D721Med (cell line): ENCODE results near the gene TCP11L2.

Experiments
- DNase-seq: peaks from one replicate; pipeline ENCODE4 v3.0.0; 2011; ENCODE audit warnings: low spot score; ENCODE audit not compliant: insufficient read length
- FAIRE-seq: peaks from 2 replicates; lab custom pipeline; 2011; peaks lifted over from hg19 to GRCh38; lab: Jason Lieb, UNC
- TF ChIP-seq, protein P1 (sequence below): IDR thresholded peaks from 2 replicates; pipeline ENCODE4 v1.5.1; 2012; ENCODE audit warnings: mild to moderate bottlenecking, control low read depth; ENCODE audit not compliant: insufficient read depth; ENCODE audit errors: missing control alignments

Gene TCP11L2

DNA sequence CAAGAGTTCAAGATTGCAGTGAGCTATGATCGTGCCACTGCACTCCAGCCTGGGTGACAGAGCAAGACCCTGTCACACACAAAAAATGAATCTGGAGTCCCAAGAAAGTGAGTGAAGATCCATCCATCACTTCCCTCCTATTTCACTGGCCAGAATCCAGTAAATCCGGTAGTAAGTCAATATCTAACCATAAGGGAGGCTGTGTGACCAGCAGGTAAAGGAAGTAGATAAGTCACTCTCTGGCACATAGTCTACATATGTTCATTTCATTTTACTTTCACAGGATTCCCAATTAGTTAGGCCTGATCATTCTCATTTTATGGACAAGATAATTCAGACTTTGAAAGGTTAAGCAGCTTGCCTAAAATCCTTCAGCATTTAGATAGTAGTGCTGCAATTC is 11.9 kb upstream of the TCP11L2 start:
- no peak for FAIRE-seq
- TF ChIP-seq, protein P1, sequence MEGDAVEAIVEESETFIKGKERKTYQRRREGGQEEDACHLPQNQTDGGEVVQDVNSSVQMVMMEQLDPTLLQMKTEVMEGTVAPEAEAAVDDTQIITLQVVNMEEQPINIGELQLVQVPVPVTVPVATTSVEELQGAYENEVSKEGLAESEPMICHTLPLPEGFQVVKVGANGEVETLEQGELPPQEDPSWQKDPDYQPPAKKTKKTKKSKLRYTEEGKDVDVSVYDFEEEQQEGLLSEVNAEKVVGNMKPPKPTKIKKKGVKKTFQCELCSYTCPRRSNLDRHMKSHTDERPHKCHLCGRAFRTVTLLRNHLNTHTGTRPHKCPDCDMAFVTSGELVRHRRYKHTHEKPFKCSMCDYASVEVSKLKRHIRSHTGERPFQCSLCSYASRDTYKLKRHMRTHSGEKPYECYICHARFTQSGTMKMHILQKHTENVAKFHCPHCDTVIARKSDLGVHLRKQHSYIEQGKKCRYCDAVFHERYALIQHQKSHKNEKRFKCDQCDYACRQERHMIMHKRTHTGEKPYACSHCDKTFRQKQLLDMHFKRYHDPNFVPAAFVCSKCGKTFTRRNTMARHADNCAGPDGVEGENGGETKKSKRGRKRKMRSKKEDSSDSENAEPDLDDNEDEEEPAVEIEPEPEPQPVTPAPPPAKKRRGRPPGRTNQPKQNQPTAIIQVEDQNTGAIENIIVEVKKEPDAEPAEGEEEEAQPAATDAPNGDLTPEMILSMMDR: no peak
- DNase-seq: no peak

DNA sequence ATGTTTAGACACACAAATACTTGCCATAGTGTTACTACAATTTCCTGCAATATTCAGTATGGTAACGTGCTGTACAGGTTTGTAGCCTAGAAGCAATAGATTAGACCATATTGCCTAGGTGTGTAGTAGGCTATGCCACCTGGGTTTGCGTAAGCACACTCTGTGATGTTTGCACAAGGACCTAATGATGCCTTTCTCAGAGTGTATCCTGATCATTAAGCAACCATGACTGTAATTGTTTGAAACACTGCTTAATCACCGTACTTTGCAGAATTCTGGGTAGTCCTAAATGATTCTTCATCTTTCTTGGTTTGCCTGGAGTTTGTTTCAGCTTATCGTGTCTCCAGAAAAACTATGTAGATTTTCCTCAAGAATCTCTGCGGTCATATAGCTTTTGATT is 11.2 kb upstream of the TCP11L2 start:
- TF ChIP-seq, protein P1: no peak
- DNase-seq (no peak), FAIRE-seq (no peak)

DNA sequence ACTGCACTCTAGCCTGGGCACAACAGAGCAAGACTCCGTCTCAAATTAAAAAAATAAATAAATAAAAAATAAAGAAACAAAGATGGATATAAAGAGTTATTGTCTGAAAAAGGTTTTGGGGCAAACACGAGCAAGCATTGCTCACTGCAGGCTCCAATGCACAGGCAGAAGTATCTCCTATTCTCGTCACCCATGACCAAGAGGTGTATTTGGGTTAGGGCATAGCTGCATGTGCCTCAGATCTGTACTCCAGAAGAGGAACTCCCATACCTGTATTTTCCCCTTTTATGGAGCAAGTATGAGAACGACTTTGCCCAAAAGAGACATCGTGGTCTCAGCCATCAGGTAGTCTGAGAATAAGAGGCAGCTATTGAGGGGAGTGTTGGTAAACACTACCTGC is 10.2 kb upstream of the TCP11L2 start:
- FAIRE-seq (no peak), DNase-seq (no peak)
- TF ChIP-seq, protein P1: no peak

DNA sequence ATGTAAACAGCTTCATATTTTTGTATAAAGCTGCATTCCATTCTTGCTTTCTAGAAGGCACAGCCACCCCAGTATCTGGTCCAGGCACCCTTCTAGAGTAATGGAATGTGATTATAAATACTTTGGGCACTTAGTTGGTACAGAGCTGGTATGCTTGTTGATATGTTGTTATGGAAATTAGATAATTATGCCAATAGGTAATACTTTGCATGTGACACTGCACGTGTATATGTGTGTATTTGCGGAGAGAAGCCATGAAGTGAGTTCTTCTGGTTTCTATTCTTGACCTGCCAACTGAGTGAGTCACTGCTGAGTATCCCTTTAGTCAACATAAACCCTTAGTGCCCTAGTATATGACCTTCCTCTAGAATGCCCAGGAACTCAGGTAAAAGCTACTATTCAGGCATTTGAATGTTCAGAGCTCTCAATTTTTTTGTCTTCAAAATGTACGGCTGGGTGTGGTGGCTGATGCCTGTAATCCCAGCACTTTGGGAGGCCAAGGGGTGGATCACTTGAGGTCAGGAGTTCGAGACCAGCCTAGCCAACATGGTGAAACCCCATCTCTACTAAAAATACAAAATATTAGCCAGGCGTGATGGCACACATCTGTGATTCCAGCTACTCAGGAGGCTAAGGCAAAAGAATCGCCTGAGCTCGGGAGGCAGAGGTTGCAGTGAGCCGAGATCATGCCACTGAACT is 6.2 kb upstream of the TCP11L2 start:
- no peak for FAIRE-seq
- DNase-seq: no peak
- TF ChIP-seq, protein P1: no peak

DNA sequence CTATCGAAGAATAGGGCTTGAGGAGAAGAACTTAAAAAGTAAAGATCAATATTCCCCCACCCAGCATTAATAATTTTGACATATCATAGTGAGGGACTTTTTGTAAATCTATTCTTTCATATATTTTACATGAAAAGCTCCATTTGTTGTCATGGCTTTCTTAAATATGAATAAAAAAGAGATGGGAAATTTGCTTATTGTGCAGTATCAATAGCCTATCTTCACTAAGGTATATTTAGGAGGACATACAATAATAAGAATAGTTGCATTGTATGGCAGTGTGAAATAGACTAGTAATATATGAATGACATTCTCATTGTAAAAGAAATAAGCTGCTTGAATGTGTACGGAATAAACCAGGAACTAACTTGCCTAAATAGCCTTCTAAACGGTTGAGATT is 5.5 kb upstream of the TCP11L2 start:
- FAIRE-seq (no peak), DNase-seq (no peak)
- TF ChIP-seq, protein P1: no peak

DNA sequence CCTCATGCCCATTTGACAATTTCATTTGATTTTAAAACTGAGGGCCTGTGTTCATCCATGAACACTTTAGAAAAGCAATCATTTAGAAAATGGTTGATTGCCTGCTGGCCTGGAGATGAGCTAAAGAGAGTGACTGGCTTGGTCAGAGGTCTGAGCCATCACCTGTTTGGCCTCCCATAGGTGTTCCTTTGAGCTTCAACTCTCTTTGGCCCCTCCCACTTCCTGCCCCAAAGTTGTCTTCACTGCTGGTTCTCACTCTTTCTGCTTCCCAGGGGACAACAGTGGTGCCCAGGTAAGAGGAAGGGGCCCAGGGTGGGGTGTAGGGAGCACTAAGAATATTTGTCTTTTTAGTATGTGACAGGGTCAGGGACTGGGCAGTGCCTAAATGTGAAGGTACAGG is 4.9 kb upstream of the TCP11L2 start:
- FAIRE-seq: no peak
- no peak for DNase-seq
- TF ChIP-seq, protein P1: no peak

DNA sequence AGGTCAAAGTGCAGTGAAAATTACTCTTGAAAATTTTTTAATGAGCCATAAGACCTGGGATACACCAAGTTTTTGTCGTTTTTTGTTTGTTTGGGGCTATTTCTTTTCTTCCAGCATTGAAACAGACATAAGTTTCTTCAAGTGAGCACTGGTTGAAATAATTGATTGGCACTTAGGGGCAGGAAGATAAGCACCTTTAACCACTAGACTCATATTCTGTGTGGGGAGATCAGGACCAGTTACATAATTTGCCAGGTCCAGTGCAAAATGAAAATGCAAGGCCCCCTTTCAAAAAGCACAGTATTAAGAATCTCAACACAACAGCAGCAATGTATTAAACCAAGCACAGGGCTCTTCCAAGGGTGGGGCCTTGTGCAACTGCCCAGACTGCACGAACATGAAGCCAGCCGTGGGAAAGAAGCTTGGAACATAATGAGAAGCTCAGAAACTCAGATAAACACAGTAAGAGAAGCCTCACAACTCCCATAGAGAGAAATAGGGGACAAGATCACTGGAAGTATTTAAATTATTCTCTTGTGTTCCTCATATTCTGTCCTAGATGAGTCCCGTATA is 3.2 kb upstream of the TCP11L2 start:
- FAIRE-seq: no peak
- no peak for DNase-seq
- TF ChIP-seq, protein P1: no peak
